GM21825 (cell line): Measurements from ENCODE around the gene WDFY3.

Experiments
- ATAC-seq: cut with Tn5 transposase; IDR thresholded peaks from one replicate; pipeline ENCODE4 v1.9.1; 2021; ENCODE audit warnings: mild to moderate bottlenecking, moderate library complexity; ENCODE audit not compliant: unreplicated experiment

Gene WDFY3

DNA sequence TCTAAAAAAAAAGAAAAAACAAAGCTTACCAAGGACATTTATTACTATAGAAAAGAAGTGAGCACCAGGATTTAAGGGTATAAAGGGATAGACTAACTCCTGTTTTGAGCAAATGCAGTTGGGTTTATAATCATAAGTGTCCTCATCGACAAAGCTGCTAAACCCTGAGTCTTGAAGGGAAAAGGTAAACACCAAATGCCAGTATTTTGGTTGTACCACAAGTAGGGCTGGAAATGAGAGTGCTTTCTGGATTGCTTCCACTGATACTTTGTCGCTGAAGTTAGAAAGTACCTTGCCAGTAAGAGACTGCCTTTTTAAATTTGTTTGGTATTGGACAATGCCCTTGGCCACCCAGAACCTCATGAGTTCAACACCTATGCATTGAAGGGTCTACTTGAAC lies 53.7 kb downstream of the WDFY3 start:
- no peak for ATAC-seq

DNA sequence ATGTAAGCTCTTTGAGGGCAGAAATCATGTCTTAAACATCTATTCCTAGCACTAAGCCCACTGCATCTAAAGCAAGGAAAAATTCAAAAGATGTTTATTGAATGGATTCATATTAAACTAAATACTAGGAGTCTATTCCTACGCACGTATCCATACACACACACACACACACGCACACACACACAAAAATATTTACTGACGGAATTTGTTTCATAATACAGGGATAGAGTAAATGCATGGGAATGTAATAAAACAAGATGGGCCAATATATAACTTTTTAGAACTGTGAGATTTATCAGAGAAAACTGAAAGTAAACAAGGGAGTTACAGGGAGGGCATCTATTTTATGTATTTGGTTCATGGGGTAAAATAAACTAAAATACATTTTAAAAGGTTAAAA lies 57.6 kb downstream of the WDFY3 start:
- ATAC-seq = no peak

- ATAC-seq = no peak
Measured at GRCh38 chr4:84907145-84907544, 59.3 kb downstream of the WDFY3 start.

GRCh38 chr4:84905646-84906045 lies 60.8 kb downstream of the WDFY3 start:
- ATAC-seq = no peak

GRCh38 chr4:84901740-84902281 lies 64.7 kb downstream of the WDFY3 start:
- no peak for ATAC-seq

GRCh38 chr4:84901173-84901572 lies 65.3 kb downstream of the WDFY3 start:
- ATAC-seq = no peak

DNA sequence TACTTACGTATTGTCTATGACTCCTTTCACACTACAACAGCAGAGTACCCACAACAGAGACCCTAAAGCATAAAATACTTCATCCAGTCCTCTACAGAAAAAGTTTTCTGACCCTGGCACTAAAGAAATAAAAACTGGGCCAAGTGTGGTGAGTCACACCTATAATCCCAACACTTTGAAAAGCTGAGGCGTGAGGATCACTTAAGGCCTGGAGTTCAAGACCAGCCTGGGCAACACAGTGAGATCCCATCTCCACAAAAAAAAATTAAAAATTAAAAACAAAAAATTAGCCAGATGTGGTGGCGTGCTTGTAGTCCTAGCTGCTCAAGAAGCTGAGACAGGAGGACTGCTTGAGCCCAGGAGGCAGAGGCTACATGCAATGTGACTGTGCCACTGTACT lies 66.9 kb downstream of the WDFY3 start:
- no peak for ATAC-seq

DNA sequence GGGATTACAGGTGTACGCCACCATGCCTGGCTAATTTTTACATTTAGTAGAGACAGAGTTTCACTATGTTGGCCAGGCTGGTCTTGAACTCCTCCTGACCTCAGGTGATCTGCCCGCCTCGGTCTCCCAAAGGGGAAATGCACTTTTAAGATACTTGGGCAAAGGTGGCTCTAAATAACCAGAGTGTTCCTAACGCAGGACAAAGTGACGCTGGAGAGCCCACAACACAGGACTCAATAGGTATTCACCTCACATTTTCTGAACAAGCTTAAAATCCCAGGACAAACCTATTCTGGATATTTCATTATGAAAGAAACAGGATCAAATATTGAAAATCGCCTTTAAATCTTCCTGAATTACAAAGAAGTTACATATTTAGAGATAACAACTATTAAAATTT lies 69.0 kb downstream of the WDFY3 start:
- no peak for ATAC-seq

- ATAC-seq = no peak
Measured at GRCh38 chr4:84895283-84895682, 71.2 kb downstream of the WDFY3 start.

DNA sequence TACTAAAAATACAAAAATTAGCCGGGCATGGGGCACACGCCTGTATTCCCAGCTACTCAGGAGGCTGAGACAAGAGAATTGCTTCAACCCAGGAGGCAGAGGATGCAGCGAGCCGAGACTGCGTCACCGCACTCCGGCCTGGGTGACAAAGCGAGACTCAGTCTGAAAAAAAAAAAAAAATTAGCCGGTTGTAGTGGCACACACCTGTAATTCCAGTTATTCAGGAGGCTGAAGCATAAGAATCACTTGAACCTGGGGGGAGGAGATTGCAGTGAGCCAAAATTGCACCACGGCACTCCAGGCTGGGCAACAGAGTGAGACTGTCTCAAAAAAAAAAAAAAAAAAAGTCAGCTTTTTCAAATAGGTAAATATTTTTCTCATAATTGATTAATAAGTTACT lies 71.9 kb downstream of the WDFY3 start:
- no peak for ATAC-seq

DNA sequence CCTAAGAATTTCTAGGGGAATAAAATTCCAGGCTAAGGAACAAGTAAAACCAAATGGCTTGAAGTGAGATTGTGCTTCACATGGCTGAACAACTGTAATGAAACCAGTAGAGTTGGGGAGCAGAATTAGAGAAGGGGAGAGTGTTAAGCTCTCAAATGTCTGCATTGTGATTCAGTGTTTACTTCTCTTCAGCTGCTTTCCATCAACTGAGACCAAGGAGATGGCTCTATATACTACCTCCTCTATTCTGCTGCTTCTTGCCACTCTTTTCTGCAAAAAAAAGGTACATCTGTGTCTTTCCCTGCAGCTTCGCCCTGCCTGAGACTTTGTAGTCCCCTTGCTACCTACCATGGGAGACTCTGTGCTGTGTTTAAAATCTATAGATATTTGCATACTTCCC lies 73.5 kb downstream of the WDFY3 start:
- no peak for ATAC-seq

- no peak for ATAC-seq
Measured at GRCh38 chr4:84887824-84888223, 78.7 kb downstream of the WDFY3 start.

- ATAC-seq = no peak
Measured at GRCh38 chr4:84879651-84880200, 86.8 kb downstream of the WDFY3 start.

- no peak for ATAC-seq
Measured at GRCh38 chr4:84878546-84878945, 87.9 kb downstream of the WDFY3 start.

DNA sequence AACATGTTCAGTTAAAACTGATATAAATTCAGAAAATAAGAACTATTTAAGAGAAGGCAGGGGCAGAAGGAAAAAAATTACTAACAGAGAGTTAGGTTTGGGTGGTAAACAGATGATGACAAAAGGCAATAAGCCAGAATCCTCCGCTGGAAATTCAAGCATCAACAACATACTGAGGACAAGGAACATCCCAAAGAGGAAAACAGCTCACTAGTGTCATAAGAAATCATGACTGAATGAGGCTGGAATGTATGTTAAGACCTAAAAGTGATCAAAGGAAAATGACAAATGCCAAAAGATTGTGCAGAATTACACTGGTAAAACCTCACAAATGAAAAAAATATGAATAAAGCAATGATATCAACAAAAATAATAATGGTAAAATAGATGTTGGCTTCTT lies 88.4 kb downstream of the WDFY3 start:
- no peak for ATAC-seq

DNA sequence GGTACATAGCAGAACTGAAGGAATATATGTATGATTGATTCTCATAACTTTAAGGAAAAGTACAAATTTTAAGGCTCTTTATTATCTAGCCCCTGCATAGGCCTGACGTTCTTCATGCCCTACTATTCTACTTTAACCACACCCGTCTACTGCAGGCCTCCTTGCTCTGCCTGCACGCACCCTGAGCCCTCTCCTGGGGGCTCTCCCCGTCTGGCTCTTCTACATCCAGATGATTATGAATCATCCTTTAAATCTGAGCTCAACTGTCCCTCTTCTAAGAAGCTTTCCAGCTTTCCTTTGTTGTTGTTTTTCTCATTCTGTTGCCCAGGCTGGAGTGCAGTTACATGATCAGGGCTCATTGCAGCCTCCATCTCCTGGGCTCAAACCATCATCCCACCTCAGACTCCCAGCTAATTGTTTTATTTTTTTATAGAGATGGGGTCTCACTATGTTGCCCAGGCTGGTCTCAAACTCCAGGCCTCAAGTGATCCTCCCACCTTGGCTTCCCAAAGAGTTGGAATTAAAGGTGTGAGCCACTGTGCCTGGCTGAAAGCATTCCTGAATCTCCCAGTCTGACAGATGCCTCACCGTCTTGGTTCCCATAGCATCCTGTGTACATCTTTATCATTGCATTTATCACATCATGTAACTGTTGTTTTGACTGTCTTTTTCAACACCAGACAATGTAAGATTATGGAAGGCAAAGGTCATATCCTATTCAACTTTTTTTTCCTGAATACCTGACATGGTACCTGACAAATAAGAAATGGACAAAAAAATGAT lies 89.2 kb downstream of the WDFY3 start:
- no peak for ATAC-seq

DNA sequence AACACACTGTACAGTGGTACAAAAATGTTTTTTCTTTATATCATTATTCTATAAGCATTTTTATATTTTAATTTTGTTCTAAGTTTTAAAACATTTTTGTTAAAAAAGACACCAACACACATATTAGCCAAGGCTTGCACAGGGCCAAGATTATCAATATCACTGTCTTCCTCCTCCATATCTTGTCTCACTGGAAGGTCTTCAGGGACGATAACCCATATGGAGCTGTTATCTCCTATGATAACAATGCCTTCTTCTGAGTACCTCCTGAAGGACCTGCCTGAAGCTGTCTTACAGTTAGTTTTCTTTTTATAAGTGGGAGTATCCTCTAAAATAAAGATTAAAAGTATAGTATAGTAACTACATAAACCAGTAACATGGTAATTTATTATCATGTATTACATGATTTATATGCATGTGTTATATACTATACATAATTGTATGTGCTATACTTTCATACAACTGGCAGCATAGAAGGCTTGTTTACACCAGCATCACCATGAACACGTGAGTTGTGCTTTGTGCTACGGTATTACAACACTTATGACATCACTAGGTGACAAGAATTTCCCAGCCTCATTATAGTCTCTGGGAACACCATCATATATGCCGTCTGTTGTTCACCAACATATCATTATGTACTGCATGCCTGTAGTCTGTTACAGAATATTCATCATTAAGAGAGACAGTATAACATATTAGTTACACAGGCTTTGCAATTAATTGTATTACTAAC lies 90.7 kb downstream of the WDFY3 start:
- no peak for ATAC-seq

DNA sequence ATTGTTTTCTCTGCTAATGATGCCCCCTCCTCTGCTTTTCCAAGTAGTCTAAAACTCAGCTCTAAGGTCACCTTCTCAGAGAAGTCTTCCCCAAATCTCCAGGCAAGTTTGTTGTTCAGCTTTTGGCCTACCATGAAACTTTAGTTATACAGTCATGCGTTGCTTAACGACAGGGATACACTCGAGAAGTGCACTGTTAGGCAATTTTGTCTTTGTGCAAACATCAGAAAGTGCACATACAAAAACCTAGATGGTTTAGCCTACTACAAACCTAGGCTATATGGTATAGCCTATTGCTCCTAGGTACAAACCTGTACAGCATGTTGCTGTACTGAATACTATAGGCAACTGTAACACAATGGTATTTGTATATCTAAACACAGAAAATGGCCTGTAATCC lies 91.9 kb downstream of the WDFY3 start:
- no peak for ATAC-seq

DNA sequence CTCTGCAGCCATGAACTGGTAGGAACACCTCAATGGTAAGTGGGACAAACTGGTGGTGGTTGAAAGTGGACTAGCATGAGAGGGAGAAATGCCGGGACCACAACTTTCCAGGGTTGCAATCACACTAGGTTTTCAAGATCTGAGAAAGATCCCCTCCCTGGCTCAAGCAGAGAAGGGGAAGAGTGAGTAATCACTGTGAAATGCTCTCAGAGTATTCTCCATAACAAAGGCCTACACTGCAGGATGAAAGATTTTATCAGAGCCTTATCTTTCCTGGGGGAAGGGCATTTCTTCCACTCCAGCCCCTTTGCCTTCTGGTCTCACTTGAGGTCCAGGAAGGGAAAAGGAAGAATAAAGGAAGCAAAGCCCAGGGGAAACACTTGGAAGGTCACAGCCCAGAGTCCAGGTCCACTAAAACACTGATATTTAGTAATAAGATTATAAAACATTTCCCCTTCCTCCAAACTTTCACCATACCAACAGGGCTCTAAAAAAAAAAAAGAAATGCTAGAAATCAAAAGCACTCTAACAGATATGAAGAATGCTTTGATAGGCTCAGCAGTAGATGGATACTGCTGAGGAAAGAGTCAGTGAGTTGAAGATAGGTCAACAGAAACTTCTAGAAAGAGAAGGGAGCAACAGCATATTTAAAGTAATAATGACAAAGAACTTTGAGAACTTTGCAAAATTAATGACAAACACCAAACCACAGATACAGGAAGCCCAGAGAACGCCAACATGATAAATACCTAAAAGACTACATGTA lies 95.9 kb downstream of the WDFY3 start:
- ATAC-seq = no peak

DNA sequence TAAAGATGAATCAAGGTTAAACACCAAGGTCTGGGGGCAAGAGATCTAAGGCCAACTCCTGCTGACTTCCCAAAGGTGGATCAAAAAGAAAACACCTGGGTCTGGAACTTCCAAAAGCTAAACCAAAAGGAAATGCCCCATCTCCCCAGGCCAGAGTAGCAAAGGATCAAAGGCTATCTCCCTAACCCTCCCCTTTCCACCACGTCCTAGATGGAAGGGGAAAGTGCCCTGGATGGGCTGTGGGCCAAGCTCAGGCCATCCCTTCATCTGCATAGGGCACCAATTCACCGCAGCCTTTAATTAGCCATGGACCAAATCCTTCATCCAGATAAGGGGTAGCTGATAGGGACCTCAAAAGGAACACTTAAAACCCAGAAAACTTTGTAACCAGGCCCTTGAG lies 100.2 kb downstream of the WDFY3 start:
- no peak for ATAC-seq

DNA sequence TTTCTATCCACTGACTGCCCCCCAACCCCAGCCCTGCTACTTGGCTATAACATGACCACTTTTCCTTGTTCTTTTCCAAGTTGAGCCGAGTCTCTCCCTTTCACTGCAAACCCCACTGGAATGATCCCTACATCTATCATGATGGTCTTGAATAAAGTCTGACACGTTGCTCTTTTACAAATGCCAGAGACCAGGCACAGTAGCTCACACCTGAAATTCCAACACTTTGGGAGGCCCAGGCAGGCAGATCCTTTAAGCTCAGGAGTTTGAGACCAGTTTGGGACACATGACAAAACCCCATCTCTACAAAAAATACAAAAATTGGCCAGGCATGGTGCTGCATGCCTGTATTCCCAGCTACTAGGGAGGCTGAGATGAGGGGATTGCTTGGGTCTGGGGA lies 100.9 kb downstream of the WDFY3 start:
- no peak for ATAC-seq
